DND-41 (cell line): Measurements from ENCODE around the gene DEFB114.

Experiments used
- EZH2 ChIP-seq: IDR thresholded peaks from 3 replicates; pipeline ENCODE4 v1.6.1; 2012; ENCODE audit warnings: borderline replicate concordance, low read depth, mild to moderate bottlenecking, moderate library complexity, low read length, inconsistent platforms; ENCODE audit not compliant: severe bottlenecking
- TF ChIP-seq, protein P1 (sequence below): IDR thresholded peaks from 2 replicates; pipeline ENCODE4 v1.5.1; 2012; ENCODE audit warnings: borderline replicate concordance, low read length, moderate library complexity, mild to moderate bottlenecking; ENCODE audit not compliant: poor library complexity, severe bottlenecking; ENCODE audit errors: extremely low read depth

DNA sequence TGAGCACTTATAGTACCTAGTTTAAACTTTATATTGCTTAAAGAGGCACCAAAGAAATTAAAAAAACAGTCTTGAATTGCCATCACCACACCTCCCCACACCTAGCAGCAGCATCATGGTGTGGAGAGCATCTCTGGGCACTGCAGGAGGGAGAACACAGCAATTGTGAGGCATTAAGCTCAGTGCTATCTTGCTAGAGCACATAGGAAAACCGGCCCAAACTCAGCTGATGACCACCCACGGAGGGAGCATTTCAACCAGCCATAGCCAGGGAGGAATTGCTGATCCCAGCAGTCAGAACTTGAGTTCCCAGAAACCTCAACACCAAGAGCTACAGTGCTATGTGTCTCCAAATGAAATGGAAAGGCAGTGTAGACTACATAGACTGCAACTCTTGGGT lies 24.9 kb upstream of the DEFB114 start:
- TF ChIP-seq, protein P1, sequence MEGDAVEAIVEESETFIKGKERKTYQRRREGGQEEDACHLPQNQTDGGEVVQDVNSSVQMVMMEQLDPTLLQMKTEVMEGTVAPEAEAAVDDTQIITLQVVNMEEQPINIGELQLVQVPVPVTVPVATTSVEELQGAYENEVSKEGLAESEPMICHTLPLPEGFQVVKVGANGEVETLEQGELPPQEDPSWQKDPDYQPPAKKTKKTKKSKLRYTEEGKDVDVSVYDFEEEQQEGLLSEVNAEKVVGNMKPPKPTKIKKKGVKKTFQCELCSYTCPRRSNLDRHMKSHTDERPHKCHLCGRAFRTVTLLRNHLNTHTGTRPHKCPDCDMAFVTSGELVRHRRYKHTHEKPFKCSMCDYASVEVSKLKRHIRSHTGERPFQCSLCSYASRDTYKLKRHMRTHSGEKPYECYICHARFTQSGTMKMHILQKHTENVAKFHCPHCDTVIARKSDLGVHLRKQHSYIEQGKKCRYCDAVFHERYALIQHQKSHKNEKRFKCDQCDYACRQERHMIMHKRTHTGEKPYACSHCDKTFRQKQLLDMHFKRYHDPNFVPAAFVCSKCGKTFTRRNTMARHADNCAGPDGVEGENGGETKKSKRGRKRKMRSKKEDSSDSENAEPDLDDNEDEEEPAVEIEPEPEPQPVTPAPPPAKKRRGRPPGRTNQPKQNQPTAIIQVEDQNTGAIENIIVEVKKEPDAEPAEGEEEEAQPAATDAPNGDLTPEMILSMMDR, result no peak
- TF ChIP-seq EZH2, result no peak
